HCT116 (cell line): ENCODE data around the gene AMHR2. TPM values are rescaled to one million over a fixed set of nuclear protein-coding genes. Genes with fewer than 3 reads are reported as not detected.

Source experiments
- ATAC-seq: fragments of 200-7000 bp; cut with Tn5 transposase; 2 replicates; pipeline ENCODE4 v1.9.1; 2020; ENCODE audit warnings: mild to moderate bottlenecking, moderate library complexity
- BruUV-seq: library from RNA; stranded (reverse); fragments of 400-500 nt; replicated peaks from 2 replicates; lab custom pipeline; 2021; lab: Mats Ljungman, UMichigan
- CTCF ChIA-PET: fragments of 300-600 bp; sonication (Branson Sonifier 250); formaldehyde crosslinking; loops from one replicate; lab custom pipeline; 2021; ENCODE audit warnings: antibody characterized with exemption; lab: Charles Lee
- POLR2A ChIA-PET: fragments of 300-600, 350-600 bp; sonication (Branson Sonifier 250); formaldehyde crosslinking; loops from one replicate; lab custom pipeline; 2021; ENCODE audit warnings: antibody characterized with exemption; lab: Charles Lee
- RAD21 ChIA-PET, 2 experiments: fragments of 300-600 bp; sonication (Branson Sonifier 250); formaldehyde crosslinking; loops; one replicate each; lab custom pipeline; 2023; ENCODE audit warnings: low total read pairs in 2 of 2; ENCODE audit not compliant: uncharacterized antibody in 2 of 2, unreplicated experiment in 2 of 2, low non-redundant PET in 1 of 2; lab: Charles Lee
- DNase-seq: peaks from one replicate; pipeline ENCODE4 v3.0.0-alpha.2; 2010; ENCODE audit warnings: low read depth, low spot score
- H2AFZ ChIP-seq: fragments of 200-600 bp; shearing (Covaris generic), sonication (generic); 2 replicates; pipeline ENCODE4 v1.6.1; 2017; ENCODE audit warnings: low read depth, mixed run types, mixed read lengths, antibody characterized with exemption, low read length; ENCODE audit not compliant: poor library complexity, severe bottlenecking
- H3K27ac ChIP-seq: 2 replicates; pipeline ENCODE4 v1.5.1; 2012; ENCODE audit warnings: low read depth, low read length
- H3K27me3 ChIP-seq: fragments of 200-600 bp; sonication (generic); 2 replicates; pipeline ENCODE4 v1.6.1; 2016; ENCODE audit warnings: mixed run types, low read length, mixed read lengths; ENCODE audit not compliant: insufficient read depth
- H3K36me3 ChIP-seq, 2 experiments: fragments of 200-500 bp in 1 of 2; fragments of 200-600 bp in 1 of 2; sonication (Bioruptor generic) in 1 of 2; sonication (generic) in 1 of 2; 2 replicates each; pipeline versions ENCODE4 v1.5.1 to v1.6.1; 2014 to 2016; ENCODE audit warnings: low read length in 2 of 2, inconsistent platforms in 1 of 2, mixed read lengths in 1 of 2, mixed run types in 1 of 2; ENCODE audit not compliant: insufficient read depth in 2 of 2, control insufficient read depth in 1 of 2
- H3K4me1 ChIP-seq, 2 experiments: fragments of 200-600 bp in 1 of 2; sonication (generic) in 1 of 2; 2 replicates each; pipeline versions ENCODE4 v1.5.1 to v1.6.1; 2012 to 2017; ENCODE audit warnings: low read length in 2 of 2, inconsistent platforms in 1 of 2, mild to moderate bottlenecking in 1 of 2, mixed read lengths in 1 of 2, mixed run types in 1 of 2, moderate library complexity in 1 of 2; ENCODE audit not compliant: insufficient read depth in 2 of 2, control insufficient read depth in 1 of 2
- H3K4me2 ChIP-seq: fragments of 200-600 bp; sonication (generic); 2 replicates; pipeline ENCODE4 v1.6.1; 2017; ENCODE audit warnings: mixed run types, low read length, mixed read lengths
- H3K4me3 ChIP-seq, 2 experiments: fragments of 200-600 bp in 1 of 2; sonication (generic) in 1 of 2; replicated peaks in 1 of 2; 2 replicates each; pipeline ENCODE4 v1.5.1; 2011 to 2016; ENCODE audit warnings: low read length in 2 of 2, control low read depth in 1 of 2, low read depth in 1 of 2, mild to moderate bottlenecking in 1 of 2, mixed read lengths in 1 of 2, mixed run types in 1 of 2
- H3K79me2 ChIP-seq: fragments of 200-600 bp; sonication (generic); 2 replicates; pipeline ENCODE4 v1.6.1; 2017; ENCODE audit warnings: mild to moderate bottlenecking, mixed run types, low read length, moderate library complexity, mixed read lengths; ENCODE audit not compliant: insufficient read depth
- H3K9ac ChIP-seq: fragments of 200-600 bp; sonication (generic); 2 replicates; pipeline ENCODE4 v1.6.1; 2016; ENCODE audit warnings: low read length, mixed read lengths
- H3K9me2 ChIP-seq: fragments of 200-600 bp; sonication (generic), shearing (Covaris generic); 2 replicates; pipeline ENCODE4 v1.6.1; 2017; ENCODE audit warnings: mixed run types, mild to moderate bottlenecking, moderate library complexity; ENCODE audit not compliant: insufficient read depth
- H3K9me3 ChIP-seq, 2 experiments: fragments of 200-500 bp in 1 of 2; fragments of 200-600 bp in 1 of 2; sonication (Bioruptor generic) in 1 of 2; sonication (generic) in 1 of 2; 2 replicates each; pipeline ENCODE4 v1.6.1; 2014 to 2017; ENCODE audit warnings: low read length in 2 of 2, mixed read lengths in 2 of 2, inconsistent platforms in 1 of 2, low read depth in 1 of 2, mild to moderate bottlenecking in 1 of 2, mixed run types in 1 of 2, moderate library complexity in 1 of 2; ENCODE audit not compliant: control insufficient read depth in 1 of 2, insufficient read depth in 1 of 2
- H4K20me1 ChIP-seq: fragments of 200-600 bp; sonication (generic), shearing (Covaris generic); 2 replicates; pipeline ENCODE4 v1.6.1; 2017; ENCODE audit warnings: mixed run types, mild to moderate bottlenecking, moderate library complexity; ENCODE audit not compliant: insufficient read depth
- CBX3 ChIP-seq: IDR thresholded peaks from 2 replicates; pipeline ENCODE4 v1.6.1; 2012; ENCODE audit warnings: low read depth
- CEBPB ChIP-seq: IDR thresholded peaks from 2 replicates; pipeline ENCODE4 v1.6.1; 2012; ENCODE audit warnings: low read depth
- CTCF ChIP-seq, 3 experiments: fragments of 200-600 bp in 1 of 3; sonication (generic) in 1 of 3; IDR thresholded peaks in 2 of 3; conservative IDR thresholded peaks in 1 of 3; 2 replicates each; pipeline ENCODE4 v1.5.1; 2012 to 2017; ENCODE audit warnings: low read depth in 2 of 3, low read length in 2 of 3, antibody characterized with exemption in 1 of 3, borderline replicate concordance in 1 of 3, control low read depth in 1 of 3, mild to moderate bottlenecking in 1 of 3, mixed read lengths in 1 of 3, mixed run types in 1 of 3, moderate library complexity in 1 of 3; ENCODE audit not compliant: insufficient read depth in 1 of 3
- EGR1 ChIP-seq: IDR thresholded peaks from 2 replicates; pipeline ENCODE4 v1.6.1; 2012; ENCODE audit warnings: low read depth
- ELF1 ChIP-seq: IDR thresholded peaks from 2 replicates; pipeline ENCODE4 v1.6.1; 2012; ENCODE audit warnings: low read depth, borderline replicate concordance
- EZH2 ChIP-seq: fragments of 200-600 bp; sonication (generic); IDR thresholded peaks from 2 replicates; pipeline ENCODE4 v1.6.1; 2017; ENCODE audit warnings: antibody characterized with exemption, mixed run types
- FOSL1 ChIP-seq: IDR thresholded peaks from 2 replicates; pipeline ENCODE4 v1.6.1; 2012; ENCODE audit warnings: low read depth
- JUND ChIP-seq: IDR thresholded peaks from 2 replicates; pipeline ENCODE4 v1.6.1; 2012
- MAX ChIP-seq: IDR thresholded peaks from 2 replicates; pipeline ENCODE4 v1.6.1; 2012
- POLR2A ChIP-seq: IDR thresholded peaks from 2 replicates; pipeline ENCODE4 v1.7.0; 2011; ENCODE audit warnings: borderline replicate concordance; ENCODE audit not compliant: insufficient read depth, insufficient read length; ENCODE audit errors: extremely low read depth
- RAD21 ChIP-seq: IDR thresholded peaks from 2 replicates; pipeline ENCODE4 v1.6.1; 2012; ENCODE audit warnings: low read depth, mild to moderate bottlenecking
- SRF ChIP-seq: IDR thresholded peaks from 2 replicates; pipeline ENCODE4 v1.6.1; 2012; ENCODE audit warnings: low read depth
- TCF7L2 ChIP-seq: IDR thresholded peaks from 2 replicates; pipeline ENCODE4 v1.7.0; 2011; ENCODE audit warnings: borderline replicate concordance, inconsistent platforms; ENCODE audit not compliant: insufficient read depth, insufficient read length; ENCODE audit errors: extremely low read depth
- YY1 ChIP-seq: IDR thresholded peaks from 2 replicates; pipeline ENCODE4 v1.6.1; 2011; ENCODE audit warnings: low read length, low read depth, moderate library complexity, mild to moderate bottlenecking; ENCODE audit not compliant: insufficient replicate concordance; ENCODE audit errors: extremely low read depth
- ZNF274 ChIP-seq: fragments of 200-500 bp; sonication (Bioruptor generic); IDR thresholded peaks from 2 replicates; pipeline ENCODE4 v1.6.1; 2014; ENCODE audit warnings: mild to moderate bottlenecking, low read depth, low read length, inconsistent platforms
- intact Hi-C: fragments of 100-400 bp; cut with micrococcal nuclease; formaldehyde crosslinking; loops from 2 replicates; pipeline ENCODE4 v1.10.0; 2022
- total RNA-seq: library from RNA; stranded (reverse); gene quantifications from one replicate; pipeline ENCODE4 v1.2.1, GENCODE V29; 2021; ENCODE audit not compliant: unreplicated experiment

The AMHR2 gene
- total RNA-seq, 1 experiment from 2014 or later: not detected

GRCh38 chr12:53391724-53392123 is 31.9 kb upstream of the AMHR2 start:
- Histone ChIP-seq H2AFZ (no peak overlapping the region), H3K79me2 (peaks cover 93% of the 10 kb centered on the region), H4K20me1 (no peaks in the 10 kb centered on the region; the same call in 1 of the 2 replicates), H3K9me2 (no peaks in the 10 kb centered on the region), H3K9ac (no peak overlapping the region), H3K9me3 (no peaks in the 10 kb centered on the region), H3K4me2 (no peak overlapping the region), H3K36me3 (peaks cover 3 to 20% of the 10 kb centered on the region in 2 experiments; a peak in 3 of 4 replicates), H3K27me3 (no peaks in the 10 kb centered on the region), H3K4me1 (no peaks in the 10 kb centered on the region)
- POLR2A ChIA-PET: no interaction called here
- CTCF ChIA-PET: interaction anchor here (0.7 kb wide), 1 partner anchor 944 kb away, joined by 3 read pairs; no protein-coding TSS in a partner anchor
- RAD21 ChIA-PET: no interaction called here
- intact Hi-C loops: no loop called here
- DNase-seq: no peak
- no peak for TF ChIP-seq FOSL1
- no peak for TF ChIP-seq POLR2A
- TF ChIP-seq YY1: no peak
- no peak for TF ChIP-seq EZH2
- TF ChIP-seq CBX3: no peak
- no peak for TF ChIP-seq CTCF (IDR thresholded peaks at IDR 0.05 in 2 of 3, conservative IDR thresholded peaks at IDR 0.05 in 1 of 3; ENCODE audit: borderline replicate concordance in 1 of 3, insufficient read depth in 1 of 3, low read depth in 2 of 3, low read length in 2 of 3)
- TF ChIP-seq EGR1: no peak
- no peak for TF ChIP-seq ZNF274
- TF ChIP-seq ELF1: no peak
- TF ChIP-seq RAD21: no peak
- TF ChIP-seq SRF: no peak
- TF ChIP-seq CEBPB: no peak
- no peak for TF ChIP-seq JUND
- no peak for TF ChIP-seq MAX
- no peak for TF ChIP-seq TCF7L2
- TF ChIP-seq, all 23 proteins: peak for 0
- Histone ChIP-seq H3K4me3 (no peak overlapping the region), H3K27ac (no peak overlapping the region)
- no TSS peak for BruUV-seq
- no peak for ATAC-seq
